Measurements from ENCODE around the gene RAB4B.
"Not testable (repeated sequence)": the region's sequence is repeated elsewhere in the genome, so short reads cannot be mapped to it uniquely, and the experiment has no call there.

Gene RAB4B

GRCh38 chr19:40826312-40826698, 48.3 kb downstream of the RAB4B start:
- not testable (repeated sequence) for DNase-seq

DNA sequence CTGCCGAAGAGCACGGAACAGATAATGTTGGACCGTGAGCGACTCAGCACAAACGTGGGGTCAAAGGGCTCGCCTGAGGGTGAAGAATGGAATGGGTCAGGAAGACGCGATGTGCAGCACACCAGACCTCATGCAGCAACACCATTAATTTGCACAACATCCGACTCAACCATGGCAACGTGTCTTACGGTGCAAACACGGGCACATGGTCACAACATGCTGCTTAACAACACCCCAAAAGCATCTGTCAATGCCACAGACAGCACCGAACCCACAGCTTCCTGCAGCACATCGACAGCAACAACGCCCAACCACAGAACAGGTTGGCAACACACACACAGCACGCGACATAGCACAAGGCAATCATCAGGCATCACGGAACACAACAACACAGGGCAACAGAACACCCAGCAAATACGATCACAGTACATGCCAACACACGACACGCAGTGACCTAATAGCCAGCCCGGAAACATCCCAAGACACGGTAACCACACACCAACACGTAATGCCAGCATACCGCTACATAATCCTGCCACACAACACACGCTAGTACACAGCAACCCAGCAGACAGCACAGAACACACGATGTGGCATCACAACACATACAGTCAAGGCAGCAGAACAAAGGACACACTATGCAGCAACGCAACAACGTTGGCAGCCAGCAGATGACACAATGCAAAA, 48.8 kb downstream of the RAB4B start:
- DNase-seq: not testable (repeated sequence)

- no peak for DNase-seq
Measured at GRCh38 chr19:40827386-40828247, 49.6 kb downstream of the RAB4B start.

- no peak for DNase-seq
Measured at GRCh38 chr19:40829205-40829604, 51.2 kb downstream of the RAB4B start.

GRCh38 chr19:40830741-40831140, 52.7 kb downstream of the RAB4B start:
- DNase-seq: not testable (repeated sequence)

DNA sequence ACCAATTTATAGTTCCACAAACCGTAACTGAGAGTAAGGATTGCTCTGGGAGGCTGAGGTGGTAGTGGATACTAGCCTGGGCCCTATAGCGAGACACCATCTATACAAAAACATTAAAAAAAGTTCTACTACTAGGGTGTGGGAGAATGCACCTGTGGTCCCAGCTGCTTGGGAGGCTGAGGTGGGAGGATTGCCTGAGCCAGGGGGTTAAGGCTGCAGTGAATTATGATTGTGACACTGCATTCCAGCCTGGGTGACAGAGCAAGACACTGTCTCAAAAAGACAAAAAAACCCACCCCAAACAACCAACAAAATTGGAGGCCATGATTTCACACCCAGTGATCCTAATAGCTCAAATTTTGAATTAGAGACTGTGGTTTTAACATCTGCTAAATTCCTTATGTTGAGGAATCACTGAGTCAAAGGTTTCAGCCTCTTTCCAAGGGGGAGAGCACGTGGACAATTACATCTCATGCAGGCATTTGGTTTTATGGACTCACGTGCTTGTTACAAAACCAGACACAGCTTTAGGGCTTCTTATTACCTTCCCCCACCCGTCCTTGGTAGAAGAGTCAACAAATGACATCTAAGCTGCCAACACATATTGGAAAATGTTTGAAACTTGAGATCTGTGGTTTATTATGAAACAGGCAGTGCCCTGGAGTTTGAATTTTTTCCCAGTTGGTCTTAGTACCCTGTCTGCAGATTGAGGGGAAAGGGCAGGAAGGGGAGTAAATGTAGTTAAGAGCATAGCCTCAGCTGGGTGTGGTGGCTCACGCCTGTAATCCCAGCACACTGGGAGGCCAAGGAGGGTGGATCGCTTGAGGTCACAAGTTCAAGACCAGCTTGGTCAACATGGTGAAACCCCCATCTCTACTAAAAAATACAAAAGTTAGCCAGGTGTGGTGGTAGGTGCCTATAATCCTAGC, 53.7 kb downstream of the RAB4B start:
- peak; percentile 64 for DNase-seq

GRCh38 chr19:40832431-40832790, 54.4 kb downstream of the RAB4B start:
- DNase-seq: not testable (repeated sequence)

DNA sequence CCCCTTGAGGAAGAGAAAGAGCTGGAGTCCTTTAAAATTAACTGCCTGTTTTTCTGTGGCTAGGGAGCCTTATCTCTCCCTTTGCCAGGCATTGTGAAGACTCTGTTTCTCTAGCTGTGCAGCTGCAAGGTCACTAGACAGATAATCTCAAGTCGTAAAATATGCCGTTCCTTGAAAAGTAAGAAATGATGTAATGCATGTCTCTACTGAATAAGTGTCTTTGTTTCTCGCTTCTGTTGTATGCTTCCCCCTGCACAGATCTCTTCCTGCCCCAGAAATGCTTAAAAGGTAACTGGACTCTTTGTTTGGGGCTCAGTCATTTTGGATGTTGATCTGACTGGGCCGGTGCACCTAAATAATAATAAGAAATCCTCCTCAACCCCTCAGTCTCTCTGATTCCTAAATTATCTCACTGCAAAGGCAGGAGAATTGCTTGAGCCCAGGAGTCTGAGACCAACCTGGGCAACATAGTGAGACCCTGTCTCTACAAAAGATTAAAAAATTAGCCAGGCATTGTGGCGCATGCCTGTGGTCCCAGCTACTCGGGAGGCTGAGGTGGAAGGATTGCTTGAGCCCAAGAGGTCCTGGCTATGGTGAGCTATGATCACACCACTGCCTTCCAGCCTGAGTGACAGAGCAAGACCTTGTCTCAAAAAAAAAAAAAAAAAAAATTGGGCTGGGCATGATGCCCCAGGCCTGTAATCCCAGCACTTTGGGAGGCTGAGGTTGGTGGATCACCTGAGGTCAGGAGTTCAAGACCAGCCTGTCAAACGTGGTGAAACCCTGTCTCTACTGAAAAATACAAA, 55.9 kb downstream of the RAB4B start:
- DNase-seq: not testable (repeated sequence)

DNA sequence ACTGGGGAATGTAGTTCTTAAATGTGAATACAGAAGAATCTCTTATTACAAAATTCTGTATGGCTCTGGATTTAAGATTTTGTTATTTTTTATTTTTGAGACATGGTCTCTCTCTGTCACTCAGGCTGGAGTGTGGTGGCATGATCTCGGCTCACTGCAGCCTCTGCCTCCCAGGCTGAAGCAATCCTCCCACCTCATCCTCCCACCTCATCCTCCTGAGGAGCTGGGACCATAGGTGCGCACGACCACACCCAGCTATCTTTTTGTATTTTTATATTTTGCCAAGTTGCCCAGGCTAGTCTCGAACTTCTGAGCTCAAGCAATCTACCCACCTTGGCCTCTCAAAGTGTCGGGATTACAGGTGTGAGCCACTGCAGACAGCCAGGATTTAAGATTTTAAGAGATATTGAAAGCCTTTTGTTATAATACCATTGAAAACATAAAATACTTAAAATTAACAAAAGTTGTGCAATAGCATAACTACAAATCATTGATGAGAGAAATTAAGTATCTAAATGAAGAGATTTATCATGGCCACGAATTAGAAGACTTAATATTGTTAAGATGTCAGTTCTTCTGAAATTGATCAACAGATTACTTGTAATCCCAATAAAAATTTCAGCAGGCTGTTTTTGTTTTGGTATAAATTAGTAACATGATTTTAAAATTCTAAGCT, 58.8 kb downstream of the RAB4B start:
- DNase-seq: no peak

- DNase-seq: not testable (repeated sequence)
Measured at GRCh38 chr19:40838477-40838876, 60.4 kb downstream of the RAB4B start.

DNA sequence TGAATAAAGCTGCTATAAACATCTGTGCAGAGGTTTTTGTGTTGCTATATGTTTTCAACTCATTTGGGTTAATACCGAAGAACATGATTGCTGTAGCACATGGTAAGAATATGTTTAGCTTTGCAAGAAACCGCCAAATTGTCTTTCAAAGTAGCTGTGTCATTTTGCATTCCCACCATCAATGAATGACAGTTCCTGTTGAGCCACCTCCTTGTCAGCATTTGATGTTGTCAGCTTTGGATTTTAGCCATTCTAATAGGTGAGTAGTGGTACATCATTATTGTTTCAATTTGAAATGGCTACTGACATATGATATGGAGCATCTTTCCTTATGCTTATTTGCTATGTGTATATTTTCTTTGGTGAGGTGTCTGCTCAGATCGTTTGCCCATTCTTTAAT, 64.0 kb downstream of the RAB4B start:
- not testable (repeated sequence) for DNase-seq

- DNase-seq: not testable (repeated sequence)
Measured at GRCh38 chr19:40842997-40843652, 65.1 kb downstream of the RAB4B start.

GRCh38 chr19:40843653-40844052, 65.6 kb downstream of the RAB4B start:
- DNase-seq: not testable (repeated sequence)
